Mucosa of stomach (tissue), 1 donor: ENCODE measurements around the gene MYT1.

ENCODE experiments used
- H3K27me3 ChIP-seq: one replicate; pipeline ENCODE4 v1.7.0; 2013; ENCODE audit warnings: mild to moderate bottlenecking, low read length; ENCODE audit not compliant: control insufficient read depth, insufficient read depth
- H3K36me3 ChIP-seq: one replicate; pipeline ENCODE4 v1.7.0; 2013; ENCODE audit warnings: low read length; ENCODE audit not compliant: control insufficient read depth, insufficient read depth
- H3K4me1 ChIP-seq: one replicate; pipeline ENCODE4 v1.7.0; 2013; ENCODE audit warnings: mild to moderate bottlenecking, low read length; ENCODE audit not compliant: control insufficient read depth, insufficient read depth
- H3K4me3 ChIP-seq: one replicate; pipeline ENCODE4 v1.7.0; 2013; ENCODE audit warnings: low read length
- H3K9ac ChIP-seq: one replicate; pipeline ENCODE4 v1.7.0; 2013; ENCODE audit warnings: mild to moderate bottlenecking, low read length, moderate library complexity
- H3K9me3 ChIP-seq: one replicate; pipeline ENCODE4 v1.7.0; 2013; ENCODE audit warnings: mild to moderate bottlenecking, low read length, moderate library complexity; ENCODE audit not compliant: control insufficient read depth
- donor health status: Pancreatic carcinoma.

Gene MYT1

DNA sequence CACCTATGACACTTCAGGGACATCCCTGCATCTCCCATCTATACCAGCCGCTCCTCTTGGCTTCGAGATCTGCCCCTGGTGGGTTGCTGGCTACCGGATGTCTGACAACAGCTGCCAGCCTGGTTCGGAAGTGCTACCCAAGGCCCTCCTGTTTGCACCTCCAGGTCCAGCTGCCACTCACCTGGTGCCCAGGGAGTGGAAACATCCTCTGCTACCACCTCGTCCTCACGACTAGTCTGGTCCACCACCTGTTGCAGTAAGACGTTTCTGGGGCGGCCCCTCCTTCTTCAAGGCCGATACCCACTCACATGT, 83.0 kb downstream of the MYT1 start:
- H3K36me3 ChIP-seq, result no peaks in the 10 kb centered on the region
- H3K9me3 ChIP-seq, result no peaks in the 10 kb centered on the region
- H3K4me1 ChIP-seq, result no peaks in the 10 kb centered on the region
- no peak overlapping the region for H3K9ac ChIP-seq
- no peak overlapping the region for H3K4me3 ChIP-seq
- peaks cover 17% of the 10 kb centered on the region for H3K27me3 ChIP-seq

- H3K4me1 ChIP-seq, result no peaks in the 10 kb centered on the region
These were observed 84.0 kb downstream of the MYT1 start for GRCh38 chr20:64247970-64248841.

DNA sequence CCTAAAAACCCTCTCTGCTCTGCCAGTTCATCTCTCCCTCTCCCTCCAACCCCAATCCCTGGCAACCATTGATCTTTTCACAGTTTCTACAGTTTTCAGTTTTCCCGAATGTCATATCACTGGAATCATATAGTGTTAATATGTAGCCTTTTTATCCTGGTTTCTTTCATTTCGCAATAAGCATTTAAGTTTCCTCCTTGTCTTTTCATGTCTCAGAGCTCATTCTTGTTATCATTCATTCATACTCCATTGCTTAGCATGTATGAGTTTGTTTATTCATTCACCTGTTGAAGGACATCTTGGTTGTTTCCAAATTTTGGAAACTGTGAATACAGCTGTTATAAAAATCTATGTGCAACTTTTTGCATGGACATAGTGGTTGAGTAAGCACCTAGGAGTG, 85.8 kb downstream of the MYT1 start:
- H3K36me3 ChIP-seq, result no peaks in the 10 kb centered on the region

More at GRCh38 chr20:64247970-64248841, 84.0 kb downstream of the MYT1 start:
- no peak overlapping the region for H3K4me3 ChIP-seq
- H3K36me3 ChIP-seq, result no peaks in the 10 kb centered on the region
- H3K27me3 ChIP-seq, result peaks cover 17% of the 10 kb centered on the region
- no peaks in the 10 kb centered on the region for H3K9me3 ChIP-seq
- H3K9ac ChIP-seq, result no peak overlapping the region

GRCh38 chr20:64253000-64253383, 88.7 kb downstream of the MYT1 start:
- Histone ChIP-seq H3K4me1 (peaks cover 16% of the 10 kb centered on the region), H3K9ac (no peak overlapping the region), H3K4me3 (no peak overlapping the region), H3K9me3 (no peaks in the 10 kb centered on the region), H3K36me3 (no peaks in the 10 kb centered on the region), H3K27me3 (no peaks in the 10 kb centered on the region)

More for the DNA sequence above, 85.8 kb downstream of the MYT1 start:
- H3K9me3 ChIP-seq, result no peaks in the 10 kb centered on the region
- no peak overlapping the region for H3K4me3 ChIP-seq
- no peak overlapping the region for H3K9ac ChIP-seq
- H3K27me3 ChIP-seq, result peaks cover 11% of the 10 kb centered on the region
- H3K4me1 ChIP-seq, result peaks cover 3% of the 10 kb centered on the region

- Histone ChIP-seq H3K4me1 (peaks cover 16% of the 10 kb centered on the region), H3K9ac (no peak overlapping the region), H3K9me3 (no peaks in the 10 kb centered on the region), H3K27me3 (no peaks in the 10 kb centered on the region), H3K36me3 (no peaks in the 10 kb centered on the region), H3K4me3 (no peak overlapping the region)
These were observed 89.2 kb downstream of the MYT1 start for GRCh38 chr20:64253443-64253842.

GRCh38 chr20:64254156-64254555, 89.9 kb downstream of the MYT1 start:
- H3K9ac ChIP-seq, result no peak overlapping the region
- H3K27me3 ChIP-seq, result no peaks in the 10 kb centered on the region
- peaks cover 16% of the 10 kb centered on the region for H3K4me1 ChIP-seq
- H3K4me3 ChIP-seq, result no peak overlapping the region
- no peaks in the 10 kb centered on the region for H3K9me3 ChIP-seq
- no peaks in the 10 kb centered on the region for H3K36me3 ChIP-seq

DNA sequence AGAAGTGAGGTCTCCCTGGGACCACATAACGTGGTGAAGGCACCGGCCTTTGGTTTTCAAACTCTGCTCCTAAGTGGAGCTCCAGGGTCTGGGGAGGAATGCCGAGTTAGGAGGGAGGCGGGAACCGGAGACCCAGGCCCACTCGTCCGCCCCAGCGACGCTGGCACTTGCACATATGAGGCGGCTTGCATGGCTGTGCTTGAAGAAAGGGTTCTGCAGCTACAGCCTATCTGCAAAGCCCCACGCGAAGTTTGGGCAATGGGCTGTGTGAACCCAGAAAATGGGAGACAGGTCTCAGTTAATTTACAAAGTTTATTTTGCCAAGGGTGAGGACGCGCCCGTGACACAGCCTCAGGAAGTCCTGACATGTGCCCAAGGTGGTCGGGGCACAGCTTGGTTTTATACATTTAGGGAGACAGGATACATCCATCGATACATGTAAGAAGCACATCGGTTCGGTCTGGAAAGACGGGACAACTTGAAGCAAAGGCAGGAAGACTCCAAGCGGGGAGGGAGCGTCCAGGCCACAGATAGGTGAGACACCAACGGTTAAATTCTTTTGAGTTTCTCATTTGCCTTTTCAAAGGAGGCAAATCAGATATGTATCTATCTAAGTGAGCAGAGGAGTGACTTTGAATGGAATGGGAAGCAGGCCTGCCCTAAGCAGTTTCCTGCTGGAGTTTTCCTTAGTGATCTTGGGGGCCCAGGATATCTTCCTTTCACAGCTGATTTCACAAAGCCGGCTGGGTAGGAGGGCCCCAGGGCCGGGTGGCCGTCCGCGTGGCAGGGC, 90.5 kb downstream of the MYT1 start:
- peaks cover 16% of the 10 kb centered on the region for H3K4me1 ChIP-seq
- H3K9ac ChIP-seq, result peak overlapping the region; percentile 67
- H3K36me3 ChIP-seq, result no peaks in the 10 kb centered on the region
- H3K27me3 ChIP-seq, result no peaks in the 10 kb centered on the region
- H3K9me3 ChIP-seq, result no peaks in the 10 kb centered on the region
- H3K4me3 ChIP-seq, result peak overlapping the region; percentile 34

- H3K4me1 ChIP-seq, result peaks cover 16% of the 10 kb centered on the region
- no peaks in the 10 kb centered on the region for H3K27me3 ChIP-seq
- H3K9me3 ChIP-seq, result no peaks in the 10 kb centered on the region
- H3K36me3 ChIP-seq, result no peaks in the 10 kb centered on the region
- H3K4me3 ChIP-seq, result peak within 1 kb of the TSS; percentile 34
- peak within 1 kb of the TSS; percentile 77 for H3K9ac ChIP-seq
These were observed 91.4 kb downstream of the MYT1 start, which contains the start of gene PCMTD2 for GRCh38 chr20:64255361-64256281. Gene PCMTD2 (plus strand): TSS chr20:64255748. CDS start chr20:64259966, 4,218 bp downstream.

DNA sequence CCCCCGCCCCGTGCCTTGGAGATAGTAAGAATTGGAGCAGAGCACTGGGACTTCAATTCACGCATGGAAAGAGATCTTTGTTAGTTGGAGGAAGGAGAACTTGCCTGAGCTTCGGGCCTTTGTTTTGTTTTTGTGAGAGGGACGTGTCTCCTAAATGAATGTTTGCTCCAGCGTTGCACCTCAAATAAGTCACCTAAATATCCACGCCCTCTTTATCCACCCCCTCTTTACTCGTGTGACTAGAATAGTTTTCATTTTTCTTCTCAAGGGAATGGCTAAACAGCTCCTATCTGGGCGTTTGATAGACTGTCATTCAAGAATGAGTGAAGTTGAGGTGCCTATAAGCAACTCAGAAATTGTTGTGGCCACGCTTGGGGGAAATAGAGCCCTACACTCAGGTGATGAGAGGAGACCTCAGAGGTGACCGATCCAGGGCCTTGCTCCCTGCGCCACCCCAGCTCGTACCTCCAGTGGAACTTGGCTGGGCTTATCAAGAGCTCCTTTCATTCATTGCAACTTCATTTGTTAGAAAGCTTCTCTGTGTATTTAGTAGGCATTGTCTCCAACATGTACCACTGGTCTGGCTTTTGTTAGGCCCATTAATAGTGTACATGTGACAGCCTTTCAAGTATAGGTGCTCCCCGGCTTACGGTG, 92.2 kb downstream of the MYT1 start:
- Histone ChIP-seq H3K9ac (peak overlapping the region; percentile 77), H3K27me3 (no peaks in the 10 kb centered on the region), H3K4me1 (peaks cover 16% of the 10 kb centered on the region), H3K9me3 (no peaks in the 10 kb centered on the region), H3K4me3 (peak overlapping the region; percentile 27), H3K36me3 (no peaks in the 10 kb centered on the region)

GRCh38 chr20:64257107-64257757, 93.0 kb downstream of the MYT1 start:
- no peak overlapping the region for H3K9ac ChIP-seq
- H3K9me3 ChIP-seq, result no peaks in the 10 kb centered on the region
- H3K4me3 ChIP-seq, result no peak overlapping the region
- H3K36me3 ChIP-seq, result no peaks in the 10 kb centered on the region
- H3K27me3 ChIP-seq, result no peaks in the 10 kb centered on the region
- H3K4me1 ChIP-seq, result peaks cover 16% of the 10 kb centered on the region
